ENCODE measurements around the gene CD300LF.

CD300LF gene

GRCh38 chr17:74745548-74746177 is 32.9 kb upstream of the CD300LF start:
- no peak for DNase-seq (ENCODE audit: low spot score)

GRCh38 chr17:74744714-74745547 is 32.2 kb upstream of the CD300LF start:
- peak; percentile 81 for DNase-seq (ENCODE audit: low spot score)

- DNase-seq (ENCODE audit: low spot score) = no peak
Observed at GRCh38 chr17:74744349-74744713, 31.6 kb upstream of the CD300LF start.

GRCh38 chr17:74743755-74744154 is 31.0 kb upstream of the CD300LF start:
- DNase-seq (ENCODE audit: low spot score) = no peak

GRCh38 chr17:74742978-74743545 is 30.3 kb upstream of the CD300LF start:
- DNase-seq (ENCODE audit: low spot score) = no peak

- DNase-seq (ENCODE audit: low spot score) = no peak
Observed at GRCh38 chr17:74742153-74742515, 29.4 kb upstream of the CD300LF start.

GRCh38 chr17:74740641-74741387 is 28.1 kb upstream of the CD300LF start:
- DNase-seq (ENCODE audit: low spot score) = no peak

GRCh38 chr17:74740173-74740572 is 27.4 kb upstream of the CD300LF start:
- no peak for DNase-seq (ENCODE audit: low spot score)

GRCh38 chr17:74739227-74739831 is 26.6 kb upstream of the CD300LF start:
- no peak for DNase-seq (ENCODE audit: low spot score)

- no peak for DNase-seq (ENCODE audit: low spot score)
Observed at GRCh38 chr17:74738051-74738996, 25.6 kb upstream of the CD300LF start.

GRCh38 chr17:74737299-74738050 is 24.8 kb upstream of the CD300LF start:
- peak; percentile 27 for DNase-seq (ENCODE audit: low spot score)

GRCh38 chr17:74736513-74737298 is 24.0 kb upstream of the CD300LF start, which contains the start of gene RAB37:
TSS of gene RAB37 (plus strand) at chr17:74737256. CDS start at chr17:74737273, 17 bp downstream.
- peak; percentile 28 for DNase-seq (ENCODE audit: low spot score)

GRCh38 chr17:74734256-74734655 is 21.5 kb upstream of the CD300LF start:
- no peak for DNase-seq (ENCODE audit: low spot score)

- no peak for DNase-seq (ENCODE audit: low spot score)
Observed at GRCh38 chr17:74733365-74734122, 20.8 kb upstream of the CD300LF start.

- DNase-seq (ENCODE audit: low spot score) = no peak
Observed at GRCh38 chr17:74732042-74732867, 19.5 kb upstream of the CD300LF start.

- DNase-seq (ENCODE audit: low spot score) = no peak
Observed at GRCh38 chr17:74731347-74731605, 18.6 kb upstream of the CD300LF start.

- DNase-seq (ENCODE audit: low spot score) = no peak
Observed at GRCh38 chr17:74730491-74731346, 18.0 kb upstream of the CD300LF start.

Measured in AG08395 (cell line).